GM12891 (cell line): ENCODE results near the gene CPA4.
"Not testable (repeated sequence)": the region's sequence is repeated elsewhere in the genome, so short reads cannot be mapped to it uniquely, and the experiment has no call there.

ENCODE experiments used
- DNase-seq: peaks from one replicate; pipeline ENCODE4 v3.0.0; 2011; ENCODE audit warnings: low spot score; ENCODE audit not compliant: insufficient read length
- FAIRE-seq: peaks from 2 replicates; lab custom pipeline; 2011; peaks lifted over from hg19 to GRCh38; lab: Jason Lieb, UNC
- PAX5 ChIP-seq: IDR thresholded peaks from 2 replicates; pipeline ENCODE4 v1.6.1; 2011; ENCODE audit warnings: low read length, moderate library complexity, mild to moderate bottlenecking; ENCODE audit not compliant: insufficient read depth, severe bottlenecking
- POLR2A ChIP-seq: IDR thresholded peaks from 2 replicates; pipeline ENCODE4 v1.6.1; 2011; ENCODE audit warnings: low read depth, low read length, control low read depth
- POLR2AphosphoS5 ChIP-seq: IDR thresholded peaks from 2 replicates; pipeline ENCODE4 v1.6.1; 2011; ENCODE audit warnings: low read depth, low read length, control low read depth
- POU2F2 ChIP-seq: IDR thresholded peaks from 2 replicates; pipeline ENCODE4 v1.6.1; 2011; ENCODE audit warnings: low read depth, mild to moderate bottlenecking, control low read depth, low read length, moderate library complexity
- SPI1 ChIP-seq: IDR thresholded peaks from 2 replicates; pipeline ENCODE4 v1.6.1; 2011; ENCODE audit warnings: low read depth, low read length, control low read depth
- TAF1 ChIP-seq: IDR thresholded peaks from 2 replicates; pipeline ENCODE4 v1.6.1; 2011; ENCODE audit warnings: low read depth, low read length, control low read depth

Gene CPA4

DNA sequence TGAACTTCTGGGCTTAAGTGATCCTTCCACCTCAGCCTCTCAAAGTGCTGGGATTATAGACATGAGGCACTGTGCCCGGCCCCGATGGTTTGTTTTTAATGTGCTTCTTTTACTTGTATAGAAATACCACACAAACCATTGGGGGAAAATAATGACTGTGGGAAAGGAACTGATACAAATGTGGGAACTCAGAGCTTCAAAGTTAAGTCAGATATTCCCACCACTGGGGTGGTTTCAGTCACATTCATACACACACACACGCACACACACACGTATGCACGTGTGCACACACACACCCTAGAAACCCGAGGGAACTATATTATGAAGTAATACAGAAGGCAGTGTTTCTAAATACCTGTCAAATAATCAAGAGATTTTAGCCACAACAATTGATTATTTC lies 17.0 kb downstream of the CPA4 start:
- DNase-seq (no peak), FAIRE-seq (peak; percentile 62)
- TF ChIP-seq POU2F2 (peak; percentile 72), TAF1 (no peak), PAX5 (no peak), POLR2A (no peak), SPI1 (peak; percentile 73)

DNA sequence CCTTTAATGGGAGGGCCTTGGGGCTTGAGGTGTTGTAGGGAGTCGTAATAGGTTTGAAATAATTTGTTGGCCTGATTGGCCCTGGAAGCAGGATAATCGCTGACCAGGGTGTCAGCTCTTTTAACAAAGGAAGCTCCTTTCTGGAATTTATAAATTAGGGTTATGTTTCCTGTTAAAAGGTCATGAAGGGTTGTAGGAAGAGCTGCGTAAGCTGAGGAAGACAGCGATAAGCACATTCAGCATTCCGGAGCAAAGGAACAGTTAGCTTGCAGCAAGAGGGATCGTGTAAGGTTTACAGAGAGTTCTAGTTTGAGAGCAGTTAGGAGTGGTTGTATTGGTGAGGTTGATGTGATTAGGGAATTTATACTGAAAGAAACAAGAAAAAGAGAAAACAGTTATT lies 21.3 kb downstream of the CPA4 start:
- no peak for TF ChIP-seq POU2F2
- TF ChIP-seq SPI1: no peak
- TF ChIP-seq POLR2A: no peak
- TF ChIP-seq POLR2AphosphoS5: no peak
- no peak for TF ChIP-seq TAF1
- TF ChIP-seq PAX5: no peak
- no peak for FAIRE-seq
- DNase-seq: no peak

- no peak for TF ChIP-seq POU2F2
- no peak for TF ChIP-seq POLR2AphosphoS5
- no peak for TF ChIP-seq POLR2A
- TF ChIP-seq SPI1: no peak
- TF ChIP-seq PAX5: no peak
- no peak for TF ChIP-seq TAF1
- FAIRE-seq: no peak
- no peak for DNase-seq
Observed at GRCh38 chr7:130319541-130319940, 26.6 kb downstream of the CPA4 start.

- FAIRE-seq, DNase-seq: not testable (repeated sequence)
Observed at GRCh38 chr7:130321542-130322229, 28.7 kb downstream of the CPA4 start.

DNA sequence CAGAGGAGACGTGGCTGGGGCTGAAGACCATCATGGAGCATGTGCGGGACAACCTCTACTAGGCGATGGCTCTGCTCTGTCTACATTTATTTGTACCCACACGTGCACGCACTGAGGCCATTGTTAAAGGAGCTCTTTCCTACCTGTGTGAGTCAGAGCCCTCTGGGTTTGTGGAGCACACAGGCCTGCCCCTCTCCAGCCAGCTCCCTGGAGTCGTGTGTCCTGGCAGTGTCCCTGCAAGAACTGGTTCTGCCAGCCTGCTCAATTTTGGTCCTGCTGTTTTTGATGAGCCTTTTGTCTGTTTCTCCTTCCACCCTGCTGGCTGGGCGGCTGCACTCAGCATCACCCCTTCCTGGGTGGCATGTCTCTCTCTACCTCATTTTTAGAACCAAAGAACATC lies 29.7 kb downstream of the CPA4 start:
- no peak for DNase-seq
- FAIRE-seq: no peak
- TF ChIP-seq TAF1 (no peak), POLR2AphosphoS5 (no peak), PAX5 (no peak), SPI1 (no peak), POLR2A (no peak), POU2F2 (no peak)

GRCh38 chr7:130324306-130324943 lies 31.5 kb downstream of the CPA4 start:
- DNase-seq: no peak
- no peak for FAIRE-seq
- TF ChIP-seq SPI1 (no peak), PAX5 (no peak), POLR2A (no peak), POLR2AphosphoS5 (no peak), TAF1 (no peak), POU2F2 (no peak)

GRCh38 chr7:130329681-130330080 lies 36.7 kb downstream of the CPA4 start:
- FAIRE-seq: no peak
- no peak for TF ChIP-seq SPI1
- no peak for TF ChIP-seq TAF1
- no peak for TF ChIP-seq POU2F2
- TF ChIP-seq POLR2A: no peak
- DNase-seq: no peak

DNA sequence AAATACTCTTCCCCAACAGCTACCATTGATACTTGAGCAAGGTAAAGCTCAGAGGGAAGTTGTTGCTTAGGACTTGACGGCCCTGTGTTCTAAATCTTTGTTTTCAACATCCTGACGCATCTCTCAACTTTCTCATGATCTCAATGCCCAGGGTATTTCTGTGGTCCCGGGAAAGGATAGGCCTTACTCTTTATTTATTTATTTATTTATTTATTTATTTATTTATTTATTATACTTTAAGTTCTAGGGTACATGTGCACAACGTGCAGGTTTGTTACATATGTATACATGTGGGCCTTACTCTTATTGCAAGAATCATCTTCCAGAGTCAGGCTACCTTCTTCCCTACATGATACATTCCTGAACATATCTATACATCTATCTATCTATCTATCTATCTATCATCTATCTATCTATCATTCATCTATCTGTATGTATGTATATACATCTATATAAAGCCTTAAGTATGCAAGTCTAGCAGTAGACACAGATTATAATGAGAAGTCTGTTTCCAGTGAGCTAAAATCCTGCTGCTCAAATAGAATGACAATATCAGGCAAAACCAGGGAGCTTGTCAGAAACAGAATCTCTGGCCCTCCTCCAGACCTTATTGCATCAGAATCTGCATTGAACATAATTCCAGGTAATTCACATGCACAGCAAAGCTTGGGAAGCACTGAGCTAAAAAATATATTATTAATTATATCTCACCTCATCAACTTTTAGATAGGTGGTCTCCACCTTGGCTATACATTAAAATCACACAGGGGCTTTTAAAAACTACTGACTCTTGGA lies 39.5 kb downstream of the CPA4 start:
- DNase-seq: no peak
- no peak for FAIRE-seq
- TF ChIP-seq POU2F2: no peak
- TF ChIP-seq SPI1: no peak
- TF ChIP-seq TAF1: no peak
- no peak for TF ChIP-seq POLR2A
- TF ChIP-seq POLR2AphosphoS5: no peak
- no peak for TF ChIP-seq PAX5

GRCh38 chr7:130333832-130334231 lies 40.9 kb downstream of the CPA4 start:
- FAIRE-seq: no peak
- no peak for DNase-seq

DNA sequence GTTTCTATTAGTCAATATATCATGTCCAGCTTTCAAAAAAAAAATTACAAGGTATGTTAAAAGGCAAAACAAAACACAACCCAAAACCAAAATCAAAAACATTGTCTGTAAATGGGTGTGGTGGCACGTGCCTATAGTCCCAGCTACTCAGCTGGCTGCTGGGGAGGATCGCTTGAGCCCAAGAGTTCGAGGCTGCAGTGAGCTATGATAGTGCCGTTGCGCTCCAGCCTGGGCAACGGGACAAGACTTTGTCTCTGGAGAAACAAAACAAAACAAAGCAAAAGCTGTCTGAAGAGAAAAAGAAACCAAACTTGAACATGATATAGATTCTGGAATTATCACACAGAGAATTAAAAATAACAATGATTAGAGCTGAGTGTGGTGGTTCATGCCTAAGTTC lies 41.3 kb downstream of the CPA4 start:
- FAIRE-seq (no peak), DNase-seq (no peak)
- no peak for TF ChIP-seq POLR2AphosphoS5
- TF ChIP-seq TAF1: no peak
- no peak for TF ChIP-seq POLR2A
- no peak for TF ChIP-seq PAX5
- TF ChIP-seq SPI1: no peak
- no peak for TF ChIP-seq POU2F2

More at GRCh38 chr7:130333832-130334231, 40.9 kb downstream of the CPA4 start:
- no peak for TF ChIP-seq TAF1
- TF ChIP-seq POLR2AphosphoS5: no peak
- TF ChIP-seq PAX5: no peak
- TF ChIP-seq POLR2A: no peak
- no peak for TF ChIP-seq POU2F2
- TF ChIP-seq SPI1: no peak
